ENCODE results near the gene CFAP74. TPM values are rescaled to one million over a fixed set of nuclear protein-coding genes. Genes with fewer than 3 reads are reported as not detected.

CFAP74 gene
- total RNA-seq, 1 donor from 2014 or later = not detected

- intact Hi-C loops (cut with micrococcal nuclease) = no loop called here
- no peak overlapping the region for H3K27ac Mint-ChIP-seq
- ATAC-seq (ENCODE audit: low read depth) (no peak), DNase-seq (no peak)
- H3K4me3 Mint-ChIP-seq = no peak overlapping the region
- no peaks in the 10 kb centered on the region for H3K4me1 Mint-ChIP-seq
- CTCF ChIA-PET = no interaction called here
- POLR2A ChIA-PET = no interaction called here
- H3K9me3 Mint-ChIP-seq = no peaks in the 10 kb centered on the region
- no peak for TF ChIP-seq CTCF (IDR thresholded peaks at IDR 0.05)
- no peaks in the 10 kb centered on the region for H3K36me3 Mint-ChIP-seq (ENCODE audit: low read depth)
- peaks cover 7% of the 10 kb centered on the region for H3K27me3 Mint-ChIP-seq
These were observed 75.1 kb downstream of the CFAP74 start for GRCh38 chr1:1928231-1929101.

GRCh38 chr1:1927751-1928150 is 75.8 kb downstream of the CFAP74 start:
- no peaks in the 10 kb centered on the region for H3K9me3 Mint-ChIP-seq
- no peak overlapping the region for H3K27ac Mint-ChIP-seq
- CTCF ChIA-PET = no interaction called here
- H3K36me3 Mint-ChIP-seq (ENCODE audit: low read depth) = no peaks in the 10 kb centered on the region
- H3K4me1 Mint-ChIP-seq = no peaks in the 10 kb centered on the region
- intact Hi-C loops (cut with micrococcal nuclease) = no loop called here
- ATAC-seq (ENCODE audit: low read depth) (no peak), DNase-seq (no peak)
- POLR2A ChIA-PET = no interaction called here
- no peak for TF ChIP-seq CTCF (IDR thresholded peaks at IDR 0.05)
- H3K4me3 Mint-ChIP-seq = no peak overlapping the region
- H3K27me3 Mint-ChIP-seq = peaks cover 7% of the 10 kb centered on the region

GRCh38 chr1:1926886-1927660 is 76.5 kb downstream of the CFAP74 start:
- no peaks in the 10 kb centered on the region for H3K4me1 Mint-ChIP-seq
- H3K27me3 Mint-ChIP-seq = peaks cover 7% of the 10 kb centered on the region
- H3K27ac Mint-ChIP-seq = no peak overlapping the region
- DNase-seq (no peak), ATAC-seq (ENCODE audit: low read depth) (no peak)
- H3K9me3 Mint-ChIP-seq = no peaks in the 10 kb centered on the region
- H3K4me3 Mint-ChIP-seq = no peak overlapping the region
- ChIA-PET CTCF (no interaction called here), POLR2A (interaction anchor here (0.6 kb wide), 1 partner anchor 32 kb away, joined by 5 read pairs; no protein-coding TSS in a partner anchor)
- intact Hi-C loops (cut with micrococcal nuclease) = no loop called here
- H3K36me3 Mint-ChIP-seq (ENCODE audit: low read depth) = no peaks in the 10 kb centered on the region
- no peak for TF ChIP-seq CTCF (IDR thresholded peaks at IDR 0.05)

GRCh38 chr1:1926346-1926811 is 77.2 kb downstream of the CFAP74 start:
- DNase-seq = no peak
- CTCF ChIA-PET = no interaction called here

More at GRCh38 chr1:1926346-1926811, 77.2 kb downstream of the CFAP74 start:
- no peaks in the 10 kb centered on the region for H3K36me3 Mint-ChIP-seq (ENCODE audit: low read depth)
- intact Hi-C loops (cut with micrococcal nuclease) = no loop called here
- H3K9me3 Mint-ChIP-seq = no peaks in the 10 kb centered on the region
- H3K27me3 Mint-ChIP-seq = peaks cover 7% of the 10 kb centered on the region
- H3K27ac Mint-ChIP-seq = no peak overlapping the region
- no peak for ATAC-seq (ENCODE audit: low read depth)
- no peak for TF ChIP-seq CTCF (IDR thresholded peaks at IDR 0.05)
- POLR2A ChIA-PET = interaction anchor here (0.6 kb wide), 1 partner anchor 32 kb away, joined by 5 read pairs; no protein-coding TSS in a partner anchor
- H3K4me3 Mint-ChIP-seq = no peak overlapping the region
- no peaks in the 10 kb centered on the region for H3K4me1 Mint-ChIP-seq

All from activated B cell treated with CpG ODN at 0.5 μM for 24 hours (primary cell).